ENCODE data around the gene LARP6. TPM values are rescaled to one million over a fixed set of nuclear protein-coding genes. Genes with fewer than 3 reads are reported as not detected.

Gene LARP6
- 37.5 and 45.7 TPM in 2 replicates for total RNA-seq (2012; rRNA removed)

DNA sequence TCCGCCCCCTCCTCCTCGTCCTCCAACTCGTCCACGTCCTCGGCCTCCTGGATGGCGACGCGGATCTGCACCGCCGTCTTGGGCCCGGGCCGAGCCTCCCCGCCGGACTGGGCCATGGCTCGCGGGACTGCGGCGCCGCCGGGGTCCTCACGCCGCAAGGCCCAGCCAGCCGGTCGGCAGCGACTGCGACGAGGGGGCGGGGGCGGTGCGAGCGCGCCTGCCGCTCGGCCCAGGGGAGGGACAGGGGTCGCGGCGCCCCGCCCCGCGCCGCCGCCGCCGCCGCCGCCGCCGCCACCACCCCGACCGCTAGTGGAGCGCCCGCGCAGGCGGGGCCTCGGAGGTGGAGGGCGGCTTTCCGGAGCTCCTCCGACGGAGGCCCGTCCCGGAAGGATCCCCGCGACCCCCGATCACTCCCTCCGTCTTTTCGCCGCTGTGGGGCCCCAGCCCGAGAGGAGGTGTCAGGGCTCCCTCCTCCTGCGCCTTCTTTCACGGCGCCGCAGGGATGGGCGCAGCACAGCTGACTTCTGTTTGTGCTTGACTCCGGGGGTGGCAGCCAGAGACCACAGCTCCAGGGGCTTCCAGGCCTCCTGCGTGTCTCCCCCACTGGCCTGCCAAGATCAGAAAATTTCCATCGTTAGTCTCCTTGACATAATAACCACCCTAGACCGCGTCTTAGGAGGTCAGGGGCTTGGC lies at the start of gene LARP6:
LARP6 (minus strand) TSS at position 185 of the 693 bp plus-strand sequence; CDS start at position 116, 69 bp downstream.
- H3K9ac ChIP-seq (ENCODE audit: low read depth, low read length): peak within 1 kb of the TSS; percentile 94
- H3K4me1 ChIP-seq (ENCODE audit: control insufficient read depth, insufficient read depth, low read length): peaks cover 55% of the 10 kb centered on the region
- H3K4me2 ChIP-seq (ENCODE audit: low read length): peak within 1 kb of the TSS; percentile 99
- H3K9me3 ChIP-seq (replicated peaks; ENCODE audit: low read length): no peaks in the 10 kb centered on the region
- H3K27me3 ChIP-seq (ENCODE audit: control insufficient read depth, insufficient read depth, low read length): no peaks in the 10 kb centered on the region
- peaks cover 21% of the 10 kb centered on the region for H3K36me3 ChIP-seq (ENCODE audit: insufficient read depth, low read length)
- peak within 1 kb of the TSS; percentile 96 for H3K4me3 ChIP-seq (ENCODE audit: low read length)

DNA sequence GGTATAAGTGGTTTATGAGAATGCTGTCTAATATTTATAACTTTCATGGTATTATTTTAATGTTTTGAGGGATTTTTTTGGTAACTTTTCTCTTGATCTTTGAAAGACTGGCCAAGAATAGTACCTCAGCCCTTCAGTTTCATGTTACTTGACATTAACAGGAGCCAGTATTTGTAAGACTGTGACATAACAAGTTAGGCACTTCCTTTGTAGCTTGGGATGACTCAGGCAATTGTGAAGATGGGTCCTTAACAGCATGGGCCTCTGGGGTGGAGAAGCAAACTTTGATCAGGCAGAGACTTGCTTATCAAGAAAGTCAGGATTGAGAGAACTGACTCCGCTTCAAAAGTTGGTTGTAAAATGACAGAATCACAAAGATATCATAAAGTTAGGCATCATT lies 48.1 kb upstream of the LARP6 start:
- no peak overlapping the region for H3K4me3 ChIP-seq (ENCODE audit: low read length)
- peaks cover 14% of the 10 kb centered on the region for H3K4me1 ChIP-seq (ENCODE audit: control insufficient read depth, insufficient read depth, low read length)
- no peaks in the 10 kb centered on the region for H3K36me3 ChIP-seq (ENCODE audit: insufficient read depth, low read length)
- no peaks in the 10 kb centered on the region for H3K9me3 ChIP-seq (replicated peaks; ENCODE audit: low read length)
- H3K4me2 ChIP-seq (ENCODE audit: low read length): peak overlapping the region; percentile 5
- peak overlapping the region; percentile 13 for H3K9ac ChIP-seq (ENCODE audit: low read depth, low read length)
- no peaks in the 10 kb centered on the region for H3K27me3 ChIP-seq (ENCODE audit: control insufficient read depth, insufficient read depth, low read length)

DNA sequence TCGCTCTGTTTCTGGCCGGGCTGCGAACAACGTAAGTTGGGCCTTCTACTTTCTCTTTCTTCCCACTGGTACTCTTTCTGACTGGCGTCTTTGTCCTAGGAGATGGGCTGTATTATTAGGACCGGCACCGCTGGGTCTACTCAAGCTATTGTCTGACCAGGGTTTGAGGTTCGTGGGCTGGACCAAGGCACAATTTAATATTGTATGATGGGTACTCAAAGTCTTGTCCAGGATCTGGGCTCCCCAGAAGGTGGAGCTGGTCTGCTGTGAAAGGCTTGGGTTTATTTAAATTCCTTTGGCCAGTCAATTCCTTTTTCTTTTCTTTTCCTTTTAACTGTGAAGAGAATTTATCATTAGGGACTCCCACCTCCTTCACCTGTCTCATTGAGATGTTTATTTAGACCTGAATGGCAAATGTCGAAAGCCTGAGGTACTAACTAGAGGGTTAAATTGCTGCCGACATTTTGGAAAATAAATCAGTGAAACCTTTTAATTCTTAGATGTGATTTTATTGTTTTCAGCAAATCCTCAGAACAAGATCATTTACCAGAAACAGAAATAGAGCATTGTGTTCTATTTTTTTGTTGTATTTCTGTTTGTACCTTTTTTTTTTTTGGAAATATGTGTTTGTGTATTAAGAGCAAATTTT lies 39.1 kb upstream of the LARP6 start:
- Histone ChIP-seq H3K36me3 (ENCODE audit: insufficient read depth, low read length) (no peaks in the 10 kb centered on the region), H3K4me3 (ENCODE audit: low read length) (peak overlapping the region; percentile 80), H3K4me1 (ENCODE audit: control insufficient read depth, insufficient read depth, low read length) (peaks cover 13% of the 10 kb centered on the region), H3K9ac (ENCODE audit: low read depth, low read length) (peak overlapping the region; percentile 80), H3K4me2 (ENCODE audit: low read length) (peak overlapping the region; percentile 82), H3K27me3 (ENCODE audit: control insufficient read depth, insufficient read depth, low read length) (no peaks in the 10 kb centered on the region), H3K9me3 (replicated peaks; ENCODE audit: low read length) (no peaks in the 10 kb centered on the region)

DNA sequence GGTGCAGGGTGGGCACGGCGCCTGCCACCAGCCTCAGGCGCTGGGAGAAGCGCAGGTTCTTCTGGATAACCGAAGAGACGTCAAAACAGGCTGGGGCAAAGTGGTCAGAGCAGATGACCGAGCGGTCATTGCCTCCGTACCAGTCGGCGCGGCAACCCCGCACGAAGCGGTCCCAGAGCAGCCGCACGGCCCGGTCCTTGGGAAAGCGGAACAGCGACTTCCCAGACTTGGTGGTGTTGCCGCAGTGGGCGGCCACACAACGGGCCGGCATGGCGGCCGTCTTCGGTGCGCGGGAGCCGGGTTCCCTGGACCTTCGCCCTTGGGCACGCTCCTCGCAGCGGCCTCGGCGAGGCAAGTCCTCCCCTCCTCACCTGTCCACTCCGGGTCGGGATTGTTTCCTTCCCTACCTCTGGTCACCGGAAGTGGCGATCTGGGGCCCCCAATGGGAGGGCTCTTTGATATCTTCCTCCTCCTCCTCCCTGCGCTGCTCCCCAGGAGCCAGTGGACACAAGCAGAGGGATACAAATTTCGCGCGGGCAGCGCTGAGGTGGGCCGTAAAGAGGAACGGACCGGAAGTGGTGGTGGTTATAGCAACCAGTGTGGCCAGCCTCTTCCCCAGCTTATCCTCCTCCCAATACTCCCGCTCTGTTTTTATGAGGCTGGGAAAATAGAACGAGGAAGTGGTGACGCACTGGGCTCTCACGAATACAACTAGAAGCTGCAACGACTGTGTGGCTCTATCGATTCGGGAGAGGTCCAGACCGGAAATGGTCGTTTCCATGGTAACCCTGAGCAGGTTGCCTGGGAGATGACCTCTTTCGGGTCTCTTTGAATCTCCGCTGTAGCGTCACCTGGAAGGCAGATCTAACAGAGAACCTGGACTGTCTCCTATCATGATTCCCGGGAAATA lies 38.3 kb upstream of the LARP6 start, which contains the start of the genes LRRC49 and THAP10:
LRRC49 (plus strand) TSS at position 825 of the 910 bp plus-strand sequence; CDS start at position 894, 69 bp downstream.
THAP10 (minus strand) TSS at position 432 of the 910 bp plus-strand sequence; CDS start at position 271, 161 bp downstream.
- Histone ChIP-seq H3K9ac (ENCODE audit: low read depth, low read length) (peak within 1 kb of the TSS; percentile 80), H3K4me1 (ENCODE audit: control insufficient read depth, insufficient read depth, low read length) (peaks cover 13% of the 10 kb centered on the region), H3K9me3 (replicated peaks; ENCODE audit: low read length) (no peaks in the 10 kb centered on the region), H3K4me3 (ENCODE audit: low read length) (peak within 1 kb of the TSS; percentile 80), H3K36me3 (ENCODE audit: insufficient read depth, low read length) (no peaks in the 10 kb centered on the region), H3K27me3 (ENCODE audit: control insufficient read depth, insufficient read depth, low read length) (no peaks in the 10 kb centered on the region), H3K4me2 (ENCODE audit: low read length) (peak within 1 kb of the TSS; percentile 82)

DNA sequence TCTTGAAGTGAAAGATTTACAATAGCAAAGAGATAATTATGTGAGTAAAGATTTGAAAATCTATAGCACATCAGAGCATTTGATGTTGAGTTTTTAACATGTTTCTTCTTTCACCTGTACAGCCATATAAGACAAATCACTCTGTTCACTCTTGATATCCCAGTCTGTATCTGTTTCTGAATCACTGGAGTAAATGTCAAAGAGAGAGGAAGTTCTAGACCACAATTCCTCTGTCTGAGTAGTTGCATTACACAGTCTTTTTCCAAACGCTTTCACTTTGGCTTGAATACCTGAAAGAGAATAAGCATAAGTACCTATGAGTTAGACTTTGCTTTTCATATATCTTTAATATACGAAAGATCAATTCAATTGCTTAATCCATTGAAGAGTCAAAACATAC lies 28.4 kb upstream of the LARP6 start:
- Histone ChIP-seq H3K4me2 (ENCODE audit: low read length) (no peak overlapping the region), H3K9me3 (replicated peaks; ENCODE audit: low read length) (no peaks in the 10 kb centered on the region), H3K4me3 (ENCODE audit: low read length) (no peak overlapping the region), H3K27me3 (ENCODE audit: control insufficient read depth, insufficient read depth, low read length) (no peaks in the 10 kb centered on the region), H3K4me1 (ENCODE audit: control insufficient read depth, insufficient read depth, low read length) (peaks cover 17% of the 10 kb centered on the region), H3K9ac (ENCODE audit: low read depth, low read length) (no peak overlapping the region), H3K36me3 (ENCODE audit: insufficient read depth, low read length) (no peaks in the 10 kb centered on the region)

DNA sequence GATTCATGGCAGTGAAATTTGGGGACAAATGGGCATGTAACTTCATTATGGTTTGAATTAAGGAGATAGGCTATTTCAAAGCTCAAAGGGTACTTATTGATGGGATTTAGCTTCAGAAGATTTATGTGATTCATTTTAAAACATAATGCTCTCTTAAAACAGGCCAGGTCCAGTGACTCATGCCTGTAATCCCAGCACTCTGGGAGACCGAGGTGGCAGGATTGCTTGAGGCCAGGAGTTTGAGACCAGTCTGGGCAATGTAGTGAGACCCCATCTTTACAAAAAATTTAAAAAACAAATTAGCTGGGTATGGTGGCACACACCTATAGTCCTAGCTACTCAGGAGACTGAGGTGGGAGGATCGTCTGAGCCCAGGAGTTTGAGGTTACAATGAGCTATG lies 26.8 kb upstream of the LARP6 start:
- no peak overlapping the region for H3K9ac ChIP-seq (ENCODE audit: low read depth, low read length)
- no peaks in the 10 kb centered on the region for H3K9me3 ChIP-seq (replicated peaks; ENCODE audit: low read length)
- no peaks in the 10 kb centered on the region for H3K27me3 ChIP-seq (ENCODE audit: control insufficient read depth, insufficient read depth, low read length)
- H3K4me1 ChIP-seq (ENCODE audit: control insufficient read depth, insufficient read depth, low read length): peaks cover 17% of the 10 kb centered on the region
- no peak overlapping the region for H3K4me3 ChIP-seq (ENCODE audit: low read length)
- H3K36me3 ChIP-seq (ENCODE audit: insufficient read depth, low read length): no peaks in the 10 kb centered on the region
- no peak overlapping the region for H3K4me2 ChIP-seq (ENCODE audit: low read length)

DNA sequence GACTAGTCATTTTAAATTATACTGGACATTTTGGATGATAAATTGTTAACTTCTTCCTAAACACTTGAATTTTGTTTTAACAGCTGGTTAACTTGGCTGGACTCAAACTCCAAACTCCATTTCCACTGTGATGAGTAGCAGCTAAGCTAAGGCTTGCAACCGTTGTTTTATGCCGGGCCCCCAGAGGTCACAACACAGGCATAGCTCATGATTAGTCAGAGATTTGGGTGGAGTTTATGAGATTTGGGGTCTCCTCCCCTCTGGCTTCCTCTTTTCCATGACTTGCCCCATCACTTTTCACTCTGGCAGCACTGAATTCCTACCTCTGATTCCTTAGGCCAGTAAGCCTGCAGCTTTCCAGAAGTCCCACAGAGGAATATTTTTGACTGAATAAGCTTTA lies 25.4 kb upstream of the LARP6 start:
- H3K36me3 ChIP-seq (ENCODE audit: insufficient read depth, low read length): no peaks in the 10 kb centered on the region
- peaks cover 20% of the 10 kb centered on the region for H3K4me1 ChIP-seq (ENCODE audit: control insufficient read depth, insufficient read depth, low read length)
- H3K9ac ChIP-seq (ENCODE audit: low read depth, low read length): no peak overlapping the region
- no peaks in the 10 kb centered on the region for H3K27me3 ChIP-seq (ENCODE audit: control insufficient read depth, insufficient read depth, low read length)
- no peak overlapping the region for H3K4me3 ChIP-seq (ENCODE audit: low read length)
- peak overlapping the region; percentile 22 for H3K4me2 ChIP-seq (ENCODE audit: low read length)
- H3K9me3 ChIP-seq (replicated peaks; ENCODE audit: low read length): no peaks in the 10 kb centered on the region

DNA sequence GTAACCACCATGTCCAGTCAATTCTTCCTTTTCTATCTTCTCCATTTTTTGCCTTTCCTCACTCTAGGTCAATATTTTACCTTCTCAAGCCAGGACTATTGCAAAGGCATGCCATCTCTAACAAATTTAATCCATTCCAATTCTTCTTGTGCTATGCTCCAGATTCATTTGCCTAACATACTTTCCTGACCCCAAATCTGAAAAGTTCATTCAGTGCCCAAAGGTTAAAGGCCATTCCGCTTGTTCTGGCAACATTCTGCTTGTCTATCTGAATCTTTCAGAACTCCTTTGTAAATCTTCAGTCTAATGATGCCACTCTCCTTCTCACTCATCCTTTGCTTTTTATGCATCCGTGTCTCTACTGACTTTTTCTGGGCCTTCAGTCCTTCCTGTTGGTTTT lies 22.7 kb upstream of the LARP6 start:
- H3K9me3 ChIP-seq (replicated peaks; ENCODE audit: low read length): no peaks in the 10 kb centered on the region
- H3K4me1 ChIP-seq (ENCODE audit: control insufficient read depth, insufficient read depth, low read length): peaks cover 20% of the 10 kb centered on the region
- H3K27me3 ChIP-seq (ENCODE audit: control insufficient read depth, insufficient read depth, low read length): no peaks in the 10 kb centered on the region
- H3K4me3 ChIP-seq (ENCODE audit: low read length): no peak overlapping the region
- H3K4me2 ChIP-seq (ENCODE audit: low read length): no peak overlapping the region
- no peaks in the 10 kb centered on the region for H3K36me3 ChIP-seq (ENCODE audit: insufficient read depth, low read length)
- no peak overlapping the region for H3K9ac ChIP-seq (ENCODE audit: low read depth, low read length)

DNA sequence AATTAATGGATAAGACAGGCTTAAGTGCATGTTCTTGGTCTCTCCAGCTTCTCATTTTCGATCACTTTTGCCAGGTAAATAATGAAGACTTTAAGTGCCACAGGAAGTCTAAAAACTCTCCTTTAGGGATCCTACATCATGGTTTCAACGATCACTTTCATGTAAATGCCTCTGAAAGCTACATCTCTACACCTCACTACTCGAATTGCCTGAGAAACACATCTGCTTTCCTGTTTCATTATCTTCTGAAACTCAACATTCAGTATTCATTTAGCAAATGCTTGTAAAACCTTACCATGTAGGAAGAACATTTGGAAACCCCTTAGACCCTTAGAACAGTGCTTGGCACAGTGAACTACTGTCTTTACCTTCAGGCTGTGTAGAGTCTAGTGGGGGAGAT lies 22.1 kb upstream of the LARP6 start:
- Histone ChIP-seq H3K4me3 (ENCODE audit: low read length) (no peak overlapping the region), H3K27me3 (ENCODE audit: control insufficient read depth, insufficient read depth, low read length) (no peaks in the 10 kb centered on the region), H3K9me3 (replicated peaks; ENCODE audit: low read length) (no peaks in the 10 kb centered on the region), H3K4me1 (ENCODE audit: control insufficient read depth, insufficient read depth, low read length) (peaks cover 20% of the 10 kb centered on the region), H3K9ac (ENCODE audit: low read depth, low read length) (no peak overlapping the region), H3K36me3 (ENCODE audit: insufficient read depth, low read length) (no peaks in the 10 kb centered on the region), H3K4me2 (ENCODE audit: low read length) (no peak overlapping the region)

DNA sequence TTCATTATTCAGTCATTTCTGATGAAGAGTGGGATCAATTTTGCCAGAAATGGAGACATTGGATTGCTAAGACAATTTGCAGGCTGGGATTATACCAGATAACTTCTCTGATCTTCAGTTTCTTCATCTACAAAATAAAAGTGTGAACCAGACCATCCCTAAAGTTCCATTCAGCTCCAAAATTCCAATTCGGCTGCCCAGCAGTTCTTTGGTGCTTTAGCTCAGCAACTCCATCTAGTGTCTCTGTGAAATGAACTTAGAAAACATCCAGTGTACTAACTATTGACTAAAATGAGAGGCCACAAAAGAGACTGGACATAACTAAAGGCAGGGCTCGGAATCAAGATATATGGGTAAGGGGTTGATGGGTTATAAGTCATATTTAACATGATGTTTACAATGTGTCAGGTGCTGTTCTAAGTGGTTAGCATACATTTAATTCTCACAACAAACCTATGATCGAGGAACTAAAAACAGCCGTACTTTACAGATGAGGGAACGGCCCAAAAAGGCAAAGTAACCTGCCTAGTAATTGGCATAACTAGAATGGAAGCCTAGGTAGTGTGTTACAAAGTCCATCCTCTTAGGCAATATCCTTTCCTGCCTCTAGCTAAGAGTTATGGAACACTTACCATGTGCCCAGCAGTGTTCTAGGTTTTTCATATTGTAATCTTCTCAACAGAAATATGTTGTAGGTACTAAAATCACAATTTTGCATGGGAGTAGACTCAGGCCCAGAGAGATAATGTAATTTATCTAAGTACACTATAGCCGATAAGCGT lies 21.2 kb upstream of the LARP6 start:
- no peak overlapping the region for H3K9ac ChIP-seq (ENCODE audit: low read depth, low read length)
- no peak overlapping the region for H3K4me2 ChIP-seq (ENCODE audit: low read length)
- H3K4me3 ChIP-seq (ENCODE audit: low read length): no peak overlapping the region
- H3K36me3 ChIP-seq (ENCODE audit: insufficient read depth, low read length): no peaks in the 10 kb centered on the region
- no peaks in the 10 kb centered on the region for H3K27me3 ChIP-seq (ENCODE audit: control insufficient read depth, insufficient read depth, low read length)
- H3K9me3 ChIP-seq (replicated peaks; ENCODE audit: low read length): no peaks in the 10 kb centered on the region
- H3K4me1 ChIP-seq (ENCODE audit: control insufficient read depth, insufficient read depth, low read length): peaks cover 25% of the 10 kb centered on the region
